GM12873 (cell line): Measurements from ENCODE around the gene MFAP5.

Experiments used
- TF ChIP-seq, protein P1 (sequence below): IDR thresholded peaks from 2 replicates; pipeline ENCODE4 v1.5.1; 2012; ENCODE audit warnings: low read depth, mild to moderate bottlenecking, moderate library complexity, low read length, control low read depth; ENCODE audit not compliant: insufficient read depth; ENCODE audit errors: missing control alignments

MFAP5 gene

DNA sequence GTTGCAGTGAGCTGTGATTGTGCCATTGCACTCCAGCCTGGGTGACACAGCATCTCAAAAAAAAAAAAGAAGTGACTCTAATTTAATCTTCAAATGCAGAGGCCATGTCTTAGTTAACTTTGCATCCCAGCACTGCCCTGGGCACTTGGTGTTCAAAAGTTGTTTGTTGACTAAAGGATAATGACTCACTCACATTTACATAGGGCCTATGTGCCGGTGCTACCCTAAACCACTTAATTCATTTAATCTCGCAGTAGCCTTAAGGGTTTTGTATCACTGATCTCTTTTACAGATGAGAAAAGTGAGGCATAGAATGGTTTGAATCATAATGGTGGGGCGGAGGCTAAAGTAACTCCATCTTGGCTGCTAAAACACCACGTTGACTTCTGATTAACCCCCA, 23.7 kb downstream of the MFAP5 start:
- TF ChIP-seq, protein P1, sequence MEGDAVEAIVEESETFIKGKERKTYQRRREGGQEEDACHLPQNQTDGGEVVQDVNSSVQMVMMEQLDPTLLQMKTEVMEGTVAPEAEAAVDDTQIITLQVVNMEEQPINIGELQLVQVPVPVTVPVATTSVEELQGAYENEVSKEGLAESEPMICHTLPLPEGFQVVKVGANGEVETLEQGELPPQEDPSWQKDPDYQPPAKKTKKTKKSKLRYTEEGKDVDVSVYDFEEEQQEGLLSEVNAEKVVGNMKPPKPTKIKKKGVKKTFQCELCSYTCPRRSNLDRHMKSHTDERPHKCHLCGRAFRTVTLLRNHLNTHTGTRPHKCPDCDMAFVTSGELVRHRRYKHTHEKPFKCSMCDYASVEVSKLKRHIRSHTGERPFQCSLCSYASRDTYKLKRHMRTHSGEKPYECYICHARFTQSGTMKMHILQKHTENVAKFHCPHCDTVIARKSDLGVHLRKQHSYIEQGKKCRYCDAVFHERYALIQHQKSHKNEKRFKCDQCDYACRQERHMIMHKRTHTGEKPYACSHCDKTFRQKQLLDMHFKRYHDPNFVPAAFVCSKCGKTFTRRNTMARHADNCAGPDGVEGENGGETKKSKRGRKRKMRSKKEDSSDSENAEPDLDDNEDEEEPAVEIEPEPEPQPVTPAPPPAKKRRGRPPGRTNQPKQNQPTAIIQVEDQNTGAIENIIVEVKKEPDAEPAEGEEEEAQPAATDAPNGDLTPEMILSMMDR: no peak

DNA sequence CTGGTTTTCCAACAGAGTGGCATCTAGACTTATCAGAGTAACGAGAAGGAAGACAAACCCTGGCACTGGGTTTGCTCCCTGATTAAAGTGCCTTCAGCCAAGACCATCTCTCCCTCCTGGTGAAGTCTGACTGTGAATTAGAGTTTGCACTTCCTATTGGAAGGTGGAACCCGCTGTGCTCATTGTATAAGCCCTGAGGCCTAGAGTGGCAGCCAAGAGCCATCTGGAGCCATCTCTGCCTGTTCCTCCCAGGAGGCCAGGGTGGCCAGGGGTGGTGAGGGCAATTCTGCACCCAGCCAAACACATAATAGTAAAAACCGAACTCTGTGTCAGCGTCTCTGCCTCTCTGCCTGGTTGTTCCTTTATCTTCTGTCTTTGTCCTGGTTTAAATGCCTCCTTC, 25.0 kb downstream of the MFAP5 start:
- TF ChIP-seq, protein P1: no peak

DNA sequence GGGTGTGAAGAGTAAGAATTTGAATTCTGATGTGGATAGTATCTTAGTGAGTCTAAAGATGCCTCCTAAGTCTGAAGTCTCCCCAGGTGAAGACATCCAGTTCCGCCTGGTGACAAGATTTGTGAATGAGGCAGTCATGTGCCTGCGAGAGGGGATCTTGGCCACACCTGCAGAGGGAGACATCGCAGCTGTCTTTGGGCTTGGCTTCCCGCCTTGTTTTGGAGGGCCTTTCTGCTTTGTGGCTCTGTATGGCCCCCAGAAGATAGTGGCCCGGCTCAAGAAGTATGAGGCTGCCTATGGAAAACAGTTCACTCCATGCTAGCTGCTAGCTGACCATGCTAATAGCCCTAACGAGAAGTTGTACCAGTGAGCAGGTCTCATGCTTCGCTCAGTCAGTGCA, 25.4 kb downstream of the MFAP5 start:
- TF ChIP-seq, protein P1: no peak

DNA sequence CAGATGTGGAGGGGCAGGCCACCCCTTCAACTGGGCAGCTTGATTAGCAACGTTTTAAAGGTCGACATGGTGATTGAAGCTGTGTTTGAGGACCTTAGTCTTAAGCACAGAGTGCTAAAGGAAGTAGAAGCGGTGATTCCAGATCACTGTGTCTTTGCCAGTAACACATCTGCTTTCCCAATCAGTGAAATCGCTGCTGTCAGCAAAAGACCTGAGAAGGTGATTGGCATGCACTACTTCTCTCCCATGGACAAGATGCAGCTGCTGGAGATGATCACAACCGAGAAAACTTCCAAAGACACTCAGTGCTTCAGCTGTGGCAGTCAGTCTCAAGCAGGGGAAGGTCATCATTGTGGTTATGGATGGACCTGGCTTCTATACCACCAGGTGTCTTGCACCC, 26.0 kb downstream of the MFAP5 start:
- TF ChIP-seq, protein P1: no peak

DNA sequence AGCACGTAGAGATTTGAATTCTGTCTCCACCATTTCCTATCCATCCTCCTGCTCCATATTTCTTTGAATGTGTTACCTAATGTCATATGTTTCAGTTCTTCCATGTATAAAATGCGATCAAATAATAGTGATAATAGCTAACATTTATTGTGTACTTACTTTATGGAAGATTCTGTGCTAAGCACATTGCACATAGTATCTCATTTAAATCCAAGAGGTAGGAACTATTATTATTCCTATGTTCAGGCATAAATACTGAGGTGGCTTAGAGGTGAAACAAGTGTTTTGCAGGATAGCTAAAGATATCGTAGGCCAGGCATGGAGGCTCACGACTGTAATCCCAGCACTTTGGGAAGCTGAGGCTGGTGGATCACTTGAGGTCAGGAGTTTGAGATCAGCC, 32.5 kb downstream of the MFAP5 start:
- TF ChIP-seq, protein P1: no peak

DNA sequence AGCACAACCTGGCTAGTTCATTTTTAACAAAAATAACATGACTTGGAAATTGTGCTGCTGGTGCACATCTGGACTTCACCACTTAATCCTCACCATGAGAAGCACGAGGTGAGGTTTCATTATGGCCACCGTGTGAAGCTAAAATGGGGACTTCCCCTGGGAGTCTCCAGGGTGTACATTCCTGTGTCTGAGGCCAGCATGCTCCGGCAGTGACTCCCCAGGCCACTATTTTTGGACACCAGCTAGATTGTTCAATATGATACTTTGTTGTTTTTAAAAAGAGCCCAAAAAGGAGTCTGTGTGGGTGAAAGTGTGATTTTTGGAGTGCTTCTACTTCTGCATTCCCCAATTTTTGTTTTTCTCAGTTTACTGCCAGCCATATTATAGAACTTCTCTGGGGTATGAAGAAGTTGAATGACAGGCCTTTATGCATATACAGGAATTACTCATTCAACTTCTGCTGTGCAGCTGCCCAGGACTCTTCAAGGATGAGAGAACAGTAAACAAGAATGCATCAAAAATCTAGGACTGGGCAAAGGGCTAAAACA, 33.1 kb downstream of the MFAP5 start:
- TF ChIP-seq, protein P1: no peak

DNA sequence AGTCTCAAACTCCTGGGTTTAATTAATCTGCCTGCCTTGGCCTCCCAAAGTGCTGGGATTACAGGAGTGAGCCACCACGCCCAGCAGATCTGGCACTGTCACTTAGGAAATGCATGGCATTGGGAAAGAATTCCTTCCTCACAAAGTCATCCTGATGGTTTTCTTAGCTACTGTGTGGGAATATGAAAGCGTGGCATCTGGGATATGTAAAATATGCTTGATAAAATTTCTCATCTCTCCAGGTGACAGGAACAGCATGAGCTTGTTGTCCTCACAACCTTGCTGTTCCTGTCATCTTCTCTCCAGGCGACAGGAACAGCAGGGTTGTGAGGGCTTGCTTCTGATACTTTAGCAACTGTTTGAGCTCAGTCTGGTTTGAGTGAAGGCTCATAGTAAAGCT, 33.9 kb downstream of the MFAP5 start:
- TF ChIP-seq, protein P1: no peak
